HG03439 (cell line): ENCODE data around the gene C17orf78.
"Not testable (repeated sequence)": the region's sequence is repeated elsewhere in the genome, so short reads cannot be mapped to it uniquely, and the experiment has no call there.

Source experiments
- ATAC-seq: cut with Tn5 transposase; IDR thresholded peaks from one replicate; pipeline ENCODE4 v1.9.1; 2021; ENCODE audit warnings: mild to moderate bottlenecking, moderate library complexity; ENCODE audit not compliant: unreplicated experiment

C17orf78 gene

GRCh38 chr17:37375706-37376105, at the start of gene C17orf78:
Gene C17orf78, plus strand, starts transcription at chr17:37375985. Its CDS starts 108 bp downstream, at chr17:37376093.
- no peak for ATAC-seq

GRCh38 chr17:37327341-37328090, 48.3 kb upstream of the C17orf78 start:
- ATAC-seq, result no peak

GRCh38 chr17:37338847-37339246, 36.9 kb upstream of the C17orf78 start:
- no peak for ATAC-seq

- no peak for ATAC-seq
Measured at GRCh38 chr17:37339321-37339720, 36.5 kb upstream of the C17orf78 start.

- ATAC-seq, result no peak
Measured at GRCh38 chr17:37340804-37341203, 35.0 kb upstream of the C17orf78 start.

GRCh38 chr17:37342589-37342988, 33.2 kb upstream of the C17orf78 start:
- no peak for ATAC-seq

GRCh38 chr17:37344519-37344918, 31.3 kb upstream of the C17orf78 start:
- ATAC-seq, result no peak

GRCh38 chr17:37346863-37347402, 28.9 kb upstream of the C17orf78 start:
- not testable (repeated sequence) for ATAC-seq

GRCh38 chr17:37356796-37357569, 18.8 kb upstream of the C17orf78 start:
- not testable (repeated sequence) for ATAC-seq

GRCh38 chr17:37358098-37358829, 17.5 kb upstream of the C17orf78 start:
- ATAC-seq, result peak; percentile 16

- ATAC-seq, result peak; percentile 90
Measured at GRCh38 chr17:37358830-37359681, 16.7 kb upstream of the C17orf78 start.

- ATAC-seq, result no peak
Measured at GRCh38 chr17:37359682-37360188, 16.1 kb upstream of the C17orf78 start.

GRCh38 chr17:37360632-37361031, 15.2 kb upstream of the C17orf78 start:
- no peak for ATAC-seq

GRCh38 chr17:37361543-37361942, 14.2 kb upstream of the C17orf78 start:
- no peak for ATAC-seq

GRCh38 chr17:37365589-37365988, 10.2 kb upstream of the C17orf78 start:
- no peak for ATAC-seq

- no peak for ATAC-seq
Measured at GRCh38 chr17:37368577-37368976, 7.2 kb upstream of the C17orf78 start.

- ATAC-seq, result no peak
Measured at GRCh38 chr17:37373530-37374159, 2.1 kb upstream of the C17orf78 start.

- no peak for ATAC-seq
Measured at GRCh38 chr17:37382056-37382455, 6.3 kb downstream of the C17orf78 start.

- ATAC-seq, result no peak
Measured at GRCh38 chr17:37384560-37385149, 8.9 kb downstream of the C17orf78 start.
